ENCODE measurements around the gene TXLNG.

TXLNG gene

GRCh38 chrX:16874458-16875095, 88.3 kb downstream of the TXLNG start:
- H3K9me3 ChIP-seq (ENCODE audit: control insufficient read depth, insufficient read depth, low read depth, low read length) = no peaks in the 10 kb centered on the region
- H3K9ac ChIP-seq (ENCODE audit: low read length) = no peak overlapping the region
- H3K4me3 ChIP-seq (ENCODE audit: low read depth, low read length) = no peak overlapping the region
- H3K4me1 ChIP-seq (ENCODE audit: control insufficient read depth, insufficient read depth, low read length) = peaks cover 14% of the 10 kb centered on the region
- no peaks in the 10 kb centered on the region for H3K36me3 ChIP-seq (ENCODE audit: control insufficient read depth, insufficient read depth, low read length)
- H3K27ac ChIP-seq (ENCODE audit: low read depth, low read length) = no peak overlapping the region
- peaks cover 43% of the 10 kb centered on the region; the same call in 1 of the 2 replicates for H3K27me3 ChIP-seq (ENCODE audit: control insufficient read depth, insufficient read depth, low read length)

GRCh38 chrX:16876696-16877095, 90.4 kb downstream of the TXLNG start:
- Histone ChIP-seq H3K4me3 (ENCODE audit: low read depth, low read length) (no peak overlapping the region), H3K27me3 (ENCODE audit: control insufficient read depth, insufficient read depth, low read length) (peaks cover 53% of the 10 kb centered on the region), H3K4me1 (ENCODE audit: control insufficient read depth, insufficient read depth, low read length) (peaks cover 8% of the 10 kb centered on the region), H3K27ac (ENCODE audit: low read depth, low read length) (no peak overlapping the region), H3K9me3 (ENCODE audit: control insufficient read depth, insufficient read depth, low read depth, low read length) (no peaks in the 10 kb centered on the region), H3K9ac (ENCODE audit: low read length) (no peak overlapping the region), H3K36me3 (ENCODE audit: control insufficient read depth, insufficient read depth, low read length) (no peaks in the 10 kb centered on the region)

GRCh38 chrX:16882169-16882568, 95.9 kb downstream of the TXLNG start:
- peaks cover 46% of the 10 kb centered on the region for H3K27me3 ChIP-seq (ENCODE audit: control insufficient read depth, insufficient read depth, low read length)
- peaks cover 3% of the 10 kb centered on the region; the same call in 1 of the 2 replicates for H3K4me1 ChIP-seq (ENCODE audit: control insufficient read depth, insufficient read depth, low read length)
- H3K27ac ChIP-seq (ENCODE audit: low read depth, low read length) = no peak overlapping the region
- no peak overlapping the region for H3K9ac ChIP-seq (ENCODE audit: low read length)
- H3K36me3 ChIP-seq (ENCODE audit: control insufficient read depth, insufficient read depth, low read length) = no peaks in the 10 kb centered on the region
- no peaks in the 10 kb centered on the region for H3K9me3 ChIP-seq (ENCODE audit: control insufficient read depth, insufficient read depth, low read depth, low read length)
- peak overlapping the region; percentile 66; the same call in 1 of the 2 replicates for H3K4me3 ChIP-seq (ENCODE audit: low read depth, low read length)

- Histone ChIP-seq H3K27ac (ENCODE audit: low read depth, low read length) (no peak overlapping the region), H3K4me1 (ENCODE audit: control insufficient read depth, insufficient read depth, low read length) (peaks cover 3% of the 10 kb centered on the region; the same call in 1 of the 2 replicates), H3K27me3 (ENCODE audit: control insufficient read depth, insufficient read depth, low read length) (peaks cover 44% of the 10 kb centered on the region), H3K36me3 (ENCODE audit: control insufficient read depth, insufficient read depth, low read length) (no peaks in the 10 kb centered on the region), H3K9ac (ENCODE audit: low read length) (peak overlapping the region; percentile 3), H3K9me3 (ENCODE audit: control insufficient read depth, insufficient read depth, low read depth, low read length) (no peaks in the 10 kb centered on the region), H3K4me3 (ENCODE audit: low read depth, low read length) (peak overlapping the region; percentile 66)
These were observed 96.6 kb downstream of the TXLNG start for GRCh38 chrX:16882702-16883486.

- Histone ChIP-seq H3K9me3 (ENCODE audit: control insufficient read depth, insufficient read depth, low read depth, low read length) (no peaks in the 10 kb centered on the region), H3K4me1 (ENCODE audit: control insufficient read depth, insufficient read depth, low read length) (peaks cover 3% of the 10 kb centered on the region; the same call in 1 of the 2 replicates), H3K9ac (ENCODE audit: low read length) (no peak overlapping the region), H3K36me3 (ENCODE audit: control insufficient read depth, insufficient read depth, low read length) (no peaks in the 10 kb centered on the region), H3K4me3 (ENCODE audit: low read depth, low read length) (peak overlapping the region; percentile 66; the same call in 1 of the 2 replicates), H3K27ac (ENCODE audit: low read depth, low read length) (no peak overlapping the region), H3K27me3 (ENCODE audit: control insufficient read depth, insufficient read depth, low read length) (peaks cover 46% of the 10 kb centered on the region)
These were observed 97.2 kb downstream of the TXLNG start for GRCh38 chrX:16883487-16883804.

GRCh38 chrX:16885628-16886027, 99.4 kb downstream of the TXLNG start:
- H3K27ac ChIP-seq (ENCODE audit: low read depth, low read length) = no peak overlapping the region
- no peak overlapping the region for H3K9ac ChIP-seq (ENCODE audit: low read length)
- H3K36me3 ChIP-seq (ENCODE audit: control insufficient read depth, insufficient read depth, low read length) = no peaks in the 10 kb centered on the region
- H3K4me3 ChIP-seq (ENCODE audit: low read depth, low read length) = no peak overlapping the region
- H3K9me3 ChIP-seq (ENCODE audit: control insufficient read depth, insufficient read depth, low read depth, low read length) = no peaks in the 10 kb centered on the region
- peaks cover 46% of the 10 kb centered on the region for H3K27me3 ChIP-seq (ENCODE audit: control insufficient read depth, insufficient read depth, low read length)
- H3K4me1 ChIP-seq (ENCODE audit: control insufficient read depth, insufficient read depth, low read length) = peaks cover 3% of the 10 kb centered on the region; the same call in 1 of the 2 replicates

GRCh38 chrX:16892504-16893362, 106.5 kb downstream of the TXLNG start:
- no peak overlapping the region for H3K9ac ChIP-seq (ENCODE audit: low read length)
- no peaks in the 10 kb centered on the region for H3K4me1 ChIP-seq (ENCODE audit: control insufficient read depth, insufficient read depth, low read length)
- H3K27me3 ChIP-seq (ENCODE audit: control insufficient read depth, insufficient read depth, low read length) = peaks cover 35% of the 10 kb centered on the region
- H3K9me3 ChIP-seq (ENCODE audit: control insufficient read depth, insufficient read depth, low read depth, low read length) = no peaks in the 10 kb centered on the region
- H3K4me3 ChIP-seq (ENCODE audit: low read depth, low read length) = no peak overlapping the region
- H3K27ac ChIP-seq (ENCODE audit: low read depth, low read length) = no peak overlapping the region
- H3K36me3 ChIP-seq (ENCODE audit: control insufficient read depth, insufficient read depth, low read length) = no peaks in the 10 kb centered on the region

Data from HUES6 (cell line).